Body of pancreas (tissue), 4 donors: ENCODE data around the gene STYXL2. TPM values are rescaled to one million over a fixed set of nuclear protein-coding genes. Genes with fewer than 3 reads are reported as not detected.

Experiments
- ATAC-seq: fragments of 150-250 bp; one replicate; pipeline ENCODE4 v1.9.1; 2016
- DNase-seq, 4 donors: peaks; one replicate each; pipeline ENCODE4 v3.0.0-alpha.2; 2019
- H3K27ac ChIP-seq, 4 donors: fragments of 200-600 bp; sonication (generic); 1 replicate in 3 of 4; 2 replicates in 1 of 4; pipeline versions ENCODE4 v1.5.1 to v1.6.1; 2016 to 2019; ENCODE audit warnings: mild to moderate bottlenecking in 1 of 4, mixed read lengths in 1 of 4, moderate library complexity in 1 of 4
- H3K27me3 ChIP-seq, 2 donors: fragments of 200-600 bp; sonication (generic); one replicate each; pipeline ENCODE4 v1.6.0; 2016; ENCODE audit warnings: mild to moderate bottlenecking in 1 of 2
- H3K36me3 ChIP-seq, 2 donors: fragments of 200-600 bp; sonication (generic); replicated peaks in 1 of 2; 2 replicates each; pipeline ENCODE4 v1.5.1; 2016; ENCODE audit warnings: low read depth in 2 of 2; ENCODE audit not compliant: insufficient read depth in 1 of 2
- H3K4me1 ChIP-seq: fragments of 200-600 bp; sonication (generic); one replicate; pipeline ENCODE4 v1.6.0; 2016
- H3K4me3 ChIP-seq, 2 donors: fragments of 200-600 bp; sonication (generic); 1 replicate in 1 of 2; 2 replicates in 1 of 2; pipeline ENCODE4 v1.5.1; 2016 to 2019
- H3K9me3 ChIP-seq, 3 donors: fragments of 200-600 bp; sonication (generic); 1 replicate in 2 of 3; 2 replicates in 1 of 3; pipeline ENCODE4 v1.5.1; 2016
- CTCF ChIP-seq, 7 experiments: fragments of 450-650 bp in 4 of 7; fragments of 200-600 bp in 3 of 7; sonication (generic) in 3 of 7; IDR thresholded peaks; one replicate each; pipeline ENCODE4 v1.5.1; 2016 to 2019; ENCODE audit warnings: antibody characterized with exemption in 7 of 7
- POLR2A ChIP-seq, 3 donors: fragments of 450-650 bp; IDR thresholded peaks; one replicate each; pipeline ENCODE4 v1.6.1; 2016; ENCODE audit warnings: antibody characterized with exemption in 3 of 3, mild to moderate bottlenecking in 2 of 3
- WGBS, 2 donors: methylation state at CpG; one replicate each; pipeline ENCODE4 v1.1.5; 2017; 5-methylcytosine and 5-hydroxymethylcytosine counted together
- intact Hi-C: fragments of 100-400 bp; cut with DNase I; formaldehyde crosslinking; loops from one replicate; pipeline ENCODE4 v1.15.1; 2023
- total RNA-seq, 2 donors: library from RNA; depleted of rRNA; stranded (reverse); fragments of >200 nt; gene quantifications; one replicate each; pipeline ENCODE4 v1.1.0, GENCODE V29; 2016

STYXL2 gene
- total RNA-seq, 2 donors from 2014 or later = not detected

- 28 to 30% methylated on average over 2 of the region's 2 CpGs for WGBS, 2 donors
- Histone ChIP-seq H3K4me1 (no peaks in the 10 kb centered on the region), H3K27ac (no peak overlapping the region), H3K4me3 (no peak overlapping the region), H3K36me3 (no peaks in the 10 kb centered on the region), H3K9me3 (no peaks in the 10 kb centered on the region), H3K27me3 (no peaks in the 10 kb centered on the region)
- intact Hi-C loops = no loop called here
- ATAC-seq (no peak), DNase-seq (peak in 1 of 4 donors; percentile 5)
- TF ChIP-seq POLR2A (IDR thresholded peaks at IDR 0.05) (no peak), CTCF (IDR thresholded peaks at IDR 0.05) (no peak)
These were observed 42.3 kb downstream of the STYXL2 start for GRCh38 chr1:167136191-167136614.

- Histone ChIP-seq H3K4me1 (no peaks in the 10 kb centered on the region), H3K9me3 (no peaks in the 10 kb centered on the region), H3K27me3 (no peaks in the 10 kb centered on the region), H3K36me3 (no peaks in the 10 kb centered on the region), H3K27ac (no peak overlapping the region), H3K4me3 (no peak overlapping the region)
- intact Hi-C loops = no loop called here
- TF ChIP-seq POLR2A (IDR thresholded peaks at IDR 0.05) = no peak
- TF ChIP-seq CTCF (IDR thresholded peaks at IDR 0.05) = no peak
- ATAC-seq = no peak
- 63 to 74% methylated on average over 2 of the region's 2 CpGs for WGBS, 2 donors
- DNase-seq = no peak
These were observed 42.9 kb downstream of the STYXL2 start for GRCh38 chr1:167136806-167137205.

- no peak for ATAC-seq
- Histone ChIP-seq H3K4me1 (no peaks in the 10 kb centered on the region), H3K27ac (no peak overlapping the region), H3K9me3 (no peaks in the 10 kb centered on the region), H3K4me3 (no peak overlapping the region), H3K27me3 (no peaks in the 10 kb centered on the region), H3K36me3 (no peaks in the 10 kb centered on the region)
- DNase-seq = no peak
- TF ChIP-seq CTCF (IDR thresholded peaks at IDR 0.05) (no peak), POLR2A (IDR thresholded peaks at IDR 0.05) (no peak)
- intact Hi-C loops = no loop called here
- 38 to 41% methylated on average over 6 of the region's 6 CpGs for WGBS, 2 donors
These were observed 43.5 kb downstream of the STYXL2 start for GRCh38 chr1:167137332-167137781.

- DNase-seq (no peak), ATAC-seq (no peak)
- Histone ChIP-seq H3K36me3 (no peaks in the 10 kb centered on the region), H3K27me3 (no peaks in the 10 kb centered on the region), H3K27ac (no peak overlapping the region), H3K4me3 (no peak overlapping the region), H3K9me3 (no peaks in the 10 kb centered on the region), H3K4me1 (no peaks in the 10 kb centered on the region)
- WGBS, 2 donors = 56 to 62% methylated on average over 3 of the region's 3 CpGs
- intact Hi-C loops = no loop called here
- TF ChIP-seq CTCF (IDR thresholded peaks at IDR 0.05) (no peak), POLR2A (IDR thresholded peaks at IDR 0.05) (no peak)
These were observed 44.1 kb downstream of the STYXL2 start for GRCh38 chr1:167137793-167138510.

- Histone ChIP-seq H3K4me1 (no peaks in the 10 kb centered on the region), H3K9me3 (no peaks in the 10 kb centered on the region), H3K27me3 (no peaks in the 10 kb centered on the region), H3K4me3 (no peak overlapping the region), H3K36me3 (no peaks in the 10 kb centered on the region), H3K27ac (no peak overlapping the region)
- DNase-seq (no peak), ATAC-seq (no peak)
- 56 to 63% methylated on average over 1 of the region's 1 CpG for WGBS, 2 donors
- intact Hi-C loops = no loop called here
- TF ChIP-seq CTCF (IDR thresholded peaks at IDR 0.05) (no peak), POLR2A (IDR thresholded peaks at IDR 0.05) (no peak)
These were observed 44.8 kb downstream of the STYXL2 start for GRCh38 chr1:167138703-167139102.
